ENCODE data around the gene TRMT10A. TPM values are rescaled to one million over a fixed set of nuclear protein-coding genes. Genes with fewer than 3 reads are reported as not detected.

The TRMT10A gene
- total and polyA plus RNA-seq, 3 experiments from 2014 or later, result 1.8 to 10.1 (median 8.1) TPM

GRCh38 chr4:99507762-99508161 lies 56.1 kb downstream of the TRMT10A start:
- H3K36me3 Mint-ChIP-seq, result no peaks in the 10 kb centered on the region
- peak in 1 of 5 donors; percentile 41 for DNase-seq
- Histone ChIP-seq H3K27ac (ENCODE audit: low read depth, low read length) (no peak overlapping the region), H3K4me1 (ENCODE audit: insufficient read depth, low read length) (peaks cover 49% of the 10 kb centered on the region), H3K9me3 (ENCODE audit: low read length) (no peaks in the 10 kb centered on the region), H3K36me3 (ENCODE audit: insufficient read depth, low read length) (no peaks in the 10 kb centered on the region), H3K4me3 (ENCODE audit: low read length) (no peak overlapping the region), H3K27me3 (ENCODE audit: insufficient read depth, low read length, poor library complexity, severe bottlenecking) (no peaks in the 10 kb centered on the region)
- peak overlapping the region in 3 of 7 donors; percentile 0 to 46 (median 0) for H3K4me3 Mint-ChIP-seq
- H3K9me3 Mint-ChIP-seq, result peaks cover 0 to 6% (median 0%) of the 10 kb centered on the region in 5 donors
- H3K27me3 Mint-ChIP-seq, result peaks cover 3 to 6% of the 10 kb centered on the region in 2 donors
- POLR2A ChIA-PET, result no interaction called here
- peaks cover 18 to 30% (median 21%) of the 10 kb centered on the region in 3 donors for H3K4me1 Mint-ChIP-seq
- peak overlapping the region in 6 of 8 donors; percentile 23 to 91 (median 32) for H3K27ac Mint-ChIP-seq
- CTCF ChIA-PET, result no interaction called here

- POLR2A ChIA-PET, result no interaction called here
- Histone ChIP-seq H3K4me3 (ENCODE audit: low read length) (no peak overlapping the region), H3K36me3 (ENCODE audit: insufficient read depth, low read length) (no peaks in the 10 kb centered on the region), H3K27me3 (ENCODE audit: insufficient read depth, low read length, poor library complexity, severe bottlenecking) (no peaks in the 10 kb centered on the region), H3K27ac (ENCODE audit: low read depth, low read length) (no peak overlapping the region), H3K9me3 (ENCODE audit: low read length) (no peaks in the 10 kb centered on the region), H3K4me1 (ENCODE audit: insufficient read depth, low read length) (peaks cover 49% of the 10 kb centered on the region)
- Mint-ChIP-seq H3K27me3 (peaks cover 4 to 5% of the 10 kb centered on the region in 2 donors), H3K36me3 (no peaks in the 10 kb centered on the region), H3K27ac (peak overlapping the region in 6 of 8 donors; percentile 23 to 91 (median 32)), H3K9me3 (peaks cover 0 to 6% (median 0%) of the 10 kb centered on the region in 5 donors), H3K4me3 (peak overlapping the region in 3 of 7 donors; percentile 0 to 46 (median 0)), H3K4me1 (peaks cover 18 to 30% (median 21%) of the 10 kb centered on the region in 3 donors)
- DNase-seq, result no peak
- CTCF ChIA-PET, result no interaction called here
Measured at GRCh38 chr4:99507349-99507748, 56.5 kb downstream of the TRMT10A start.

- peaks cover 18 to 30% (median 21%) of the 10 kb centered on the region in 3 donors for H3K4me1 Mint-ChIP-seq
- CTCF ChIA-PET, result no interaction called here
- H3K36me3 Mint-ChIP-seq, result no peaks in the 10 kb centered on the region
Measured at GRCh38 chr4:99506781-99507180, 57.1 kb downstream of the TRMT10A start.

GRCh38 chr4:99504804-99505502 lies 58.9 kb downstream of the TRMT10A start:
- Mint-ChIP-seq H3K4me3 (no peak overlapping the region), H3K4me1 (peaks cover 18 to 30% (median 21%) of the 10 kb centered on the region in 3 donors), H3K27me3 (peaks cover 0 to 2% of the 10 kb centered on the region in 2 donors), H3K27ac (no peak overlapping the region), H3K9me3 (peaks cover 0 to 6% (median 0%) of the 10 kb centered on the region in 5 donors), H3K36me3 (no peaks in the 10 kb centered on the region)
- POLR2A ChIA-PET, result no interaction called here
- CTCF ChIA-PET, result no interaction called here
- H3K9me3 ChIP-seq (ENCODE audit: low read length), result no peaks in the 10 kb centered on the region
- no peak for DNase-seq
- no peak overlapping the region for H3K27ac ChIP-seq (ENCODE audit: low read depth, low read length)
- no peak overlapping the region for H3K4me3 ChIP-seq (ENCODE audit: low read length)
- peaks cover 49% of the 10 kb centered on the region for H3K4me1 ChIP-seq (ENCODE audit: insufficient read depth, low read length)
- no peaks in the 10 kb centered on the region for H3K27me3 ChIP-seq (ENCODE audit: insufficient read depth, low read length, poor library complexity, severe bottlenecking)
- no peaks in the 10 kb centered on the region for H3K36me3 ChIP-seq (ENCODE audit: insufficient read depth, low read length)

More at GRCh38 chr4:99506781-99507180, 57.1 kb downstream of the TRMT10A start:
- Histone ChIP-seq H3K27ac (ENCODE audit: low read depth, low read length) (no peak overlapping the region), H3K27me3 (ENCODE audit: insufficient read depth, low read length, poor library complexity, severe bottlenecking) (no peaks in the 10 kb centered on the region), H3K9me3 (ENCODE audit: low read length) (no peaks in the 10 kb centered on the region), H3K4me3 (ENCODE audit: low read length) (no peak overlapping the region), H3K4me1 (ENCODE audit: insufficient read depth, low read length) (peaks cover 49% of the 10 kb centered on the region), H3K36me3 (ENCODE audit: insufficient read depth, low read length) (no peaks in the 10 kb centered on the region)
- Mint-ChIP-seq H3K9me3 (peaks cover 0 to 6% (median 0%) of the 10 kb centered on the region in 5 donors), H3K27ac (peak overlapping the region in 4 of 8 donors; percentile 22 to 77 (median 45)), H3K4me3 (no peak overlapping the region), H3K27me3 (peaks cover 0 to 4% of the 10 kb centered on the region in 2 donors)
- DNase-seq, result no peak
- POLR2A ChIA-PET, result no interaction called here

Other genes starting within 250 kb of the TRMT10A start
- gene ADH1B, start 242.6 kb downstream of the TRMT10A start, total RNA-seq, result not detected
- gene ADH1B, start 242.6 kb downstream of the TRMT10A start, polyA plus RNA-seq, result not detected
- not detected for gene ADH1C, start 211.3 kb downstream of the TRMT10A start, total RNA-seq
- gene ADH1C, start 211.3 kb downstream of the TRMT10A start, polyA plus RNA-seq, result not detected
- gene ADH7, start 128.7 kb downstream of the TRMT10A start, total RNA-seq, result not detected
- gene ADH7, start 128.7 kb downstream of the TRMT10A start, polyA plus RNA-seq, result not detected
- gene C4orf17, start 53.0 kb downstream of the TRMT10A start, total RNA-seq, result not detected
- not detected for gene C4orf17, start 53.0 kb downstream of the TRMT10A start, polyA plus RNA-seq
- not detected for gene MTTP, start 10.8 kb upstream of the TRMT10A start, total RNA-seq
- gene MTTP, start 10.8 kb upstream of the TRMT10A start, polyA plus RNA-seq, result not detected
- gene C4orf54, start 93.8 kb upstream of the TRMT10A start, total RNA-seq, result not detected
- gene C4orf54, start 93.8 kb upstream of the TRMT10A start, polyA plus RNA-seq, result not detected

Data from CD8-positive, alpha-beta memory T cell (primary cell).